Activated T-helper 2 cell treated with anti-CD3 and anti-CD28 coated beads, Interferon-gamma antibody, Interleukin-2, Interleukin-4, amounts not matched to agents 10 μg/mL and 5 μg/mL and 100 μg/mL, durations not matched to agents 14 hours and 24 hours and 36 hours (primary cell): ENCODE data around the gene EFCAB12. TPM values are rescaled to one million over a fixed set of nuclear protein-coding genes. Genes with fewer than 3 reads are reported as not detected.
"Not testable (repeated sequence)": the region's sequence is repeated elsewhere in the genome, so short reads cannot be mapped to it uniquely, and the experiment has no call there.

Experiments used
- DNase-seq: peaks from one replicate; pipeline ENCODE4 v3.0.0; 2021; ENCODE audit warnings: low spot score
- H3K27ac Mint-ChIP-seq: one replicate; pipeline ENCODE4 v1.8.0; 2021; ENCODE audit warnings: mixed read lengths
- H3K27me3 Mint-ChIP-seq: one replicate; pipeline ENCODE4 v1.8.0; 2021; ENCODE audit warnings: low read depth, mixed read lengths
- H3K36me3 Mint-ChIP-seq: one replicate; pipeline ENCODE4 v1.8.0; 2021; ENCODE audit warnings: low read depth, mixed read lengths
- H3K4me1 Mint-ChIP-seq: one replicate; pipeline ENCODE4 v1.8.0; 2021; ENCODE audit warnings: low read depth, mixed read lengths
- H3K4me3 Mint-ChIP-seq: one replicate; pipeline ENCODE4 v1.8.0; 2021; ENCODE audit warnings: low read depth, mild to moderate bottlenecking, moderate library complexity, mixed read lengths
- H3K9me3 Mint-ChIP-seq: one replicate; pipeline ENCODE4 v1.8.0; 2021; ENCODE audit warnings: mixed read lengths
- intact Hi-C: fragments of 100-400 bp; cut with micrococcal nuclease; formaldehyde crosslinking; loops from one replicate; pipeline ENCODE4 v1.15.1; 2023
- total RNA-seq: library from RNA; stranded (reverse); gene quantifications from 2 replicates; pipeline ENCODE4 v1.2.3, GENCODE V29; 2022

EFCAB12 gene
- total RNA-seq, 1 donor from 2014 or later: 0.25 TPM

- H3K27me3 Mint-ChIP-seq, H3K4me3 Mint-ChIP-seq, H3K27ac Mint-ChIP-seq, H3K4me1 Mint-ChIP-seq, DNase-seq, intact Hi-C loops, H3K9me3 Mint-ChIP-seq, H3K36me3 Mint-ChIP-seq: not testable (repeated sequence)
Measured at GRCh38 chr3:129363356-129363755, 65.1 kb downstream of the EFCAB12 start.

- intact Hi-C loops: no loop called here
- Mint-ChIP-seq H3K4me3 (no peak overlapping the region), H3K27me3 (no peaks in the 10 kb centered on the region), H3K9me3 (no peaks in the 10 kb centered on the region), H3K27ac (no peak overlapping the region), H3K36me3 (no peaks in the 10 kb centered on the region), H3K4me1 (no peaks in the 10 kb centered on the region)
- no peak for DNase-seq
Measured at GRCh38 chr3:129360705-129361460, 67.6 kb downstream of the EFCAB12 start.

GRCh38 chr3:129360171-129360611 lies 68.2 kb downstream of the EFCAB12 start:
- no peaks in the 10 kb centered on the region for H3K4me1 Mint-ChIP-seq
- H3K4me3 Mint-ChIP-seq: no peak overlapping the region
- no peak for DNase-seq
- no peaks in the 10 kb centered on the region for H3K27me3 Mint-ChIP-seq
- intact Hi-C loops: no loop called here
- no peaks in the 10 kb centered on the region for H3K36me3 Mint-ChIP-seq
- H3K27ac Mint-ChIP-seq: no peak overlapping the region
- H3K9me3 Mint-ChIP-seq: no peaks in the 10 kb centered on the region

- H3K27ac Mint-ChIP-seq: no peak overlapping the region
- intact Hi-C loops: no loop called here
- H3K4me3 Mint-ChIP-seq: no peak overlapping the region
- no peaks in the 10 kb centered on the region for H3K36me3 Mint-ChIP-seq
- H3K4me1 Mint-ChIP-seq: no peaks in the 10 kb centered on the region
- no peak for DNase-seq
- H3K9me3 Mint-ChIP-seq: no peaks in the 10 kb centered on the region
- no peaks in the 10 kb centered on the region for H3K27me3 Mint-ChIP-seq
Measured at GRCh38 chr3:129358772-129359371, 69.6 kb downstream of the EFCAB12 start.

GRCh38 chr3:129358177-129358771 lies 70.2 kb downstream of the EFCAB12 start:
- intact Hi-C loops: no loop called here
- no peaks in the 10 kb centered on the region for H3K36me3 Mint-ChIP-seq
- no peak for DNase-seq

GRCh38 chr3:129357616-129358015 lies 70.8 kb downstream of the EFCAB12 start:
- Mint-ChIP-seq H3K4me3 (no peak overlapping the region), H3K4me1 (no peaks in the 10 kb centered on the region), H3K9me3 (no peaks in the 10 kb centered on the region), H3K27ac (no peak overlapping the region), H3K27me3 (no peaks in the 10 kb centered on the region), H3K36me3 (no peaks in the 10 kb centered on the region)
- intact Hi-C loops: no loop called here
- DNase-seq: no peak

More at GRCh38 chr3:129358177-129358771, 70.2 kb downstream of the EFCAB12 start:
- no peaks in the 10 kb centered on the region for H3K9me3 Mint-ChIP-seq
- no peak overlapping the region for H3K27ac Mint-ChIP-seq
- no peaks in the 10 kb centered on the region for H3K27me3 Mint-ChIP-seq
- H3K4me1 Mint-ChIP-seq: no peaks in the 10 kb centered on the region
- no peak overlapping the region for H3K4me3 Mint-ChIP-seq

- DNase-seq: no peak
- Mint-ChIP-seq H3K36me3 (no peaks in the 10 kb centered on the region), H3K4me3 (no peak overlapping the region), H3K9me3 (no peaks in the 10 kb centered on the region), H3K4me1 (no peaks in the 10 kb centered on the region), H3K27ac (no peak overlapping the region), H3K27me3 (no peaks in the 10 kb centered on the region)
- intact Hi-C loops: no loop called here
Measured at GRCh38 chr3:129356756-129357425, 71.5 kb downstream of the EFCAB12 start.

- no peaks in the 10 kb centered on the region for H3K4me1 Mint-ChIP-seq
- no peak for DNase-seq
- H3K4me3 Mint-ChIP-seq: no peak overlapping the region
- peaks cover 2% of the 10 kb centered on the region for H3K27me3 Mint-ChIP-seq
- H3K27ac Mint-ChIP-seq: no peak overlapping the region
- no peaks in the 10 kb centered on the region for H3K36me3 Mint-ChIP-seq
- no peaks in the 10 kb centered on the region for H3K9me3 Mint-ChIP-seq
- intact Hi-C loops: no loop called here
Measured at GRCh38 chr3:129353589-129353941, 74.9 kb downstream of the EFCAB12 start.

- no peaks in the 10 kb centered on the region for H3K9me3 Mint-ChIP-seq
- H3K4me3 Mint-ChIP-seq: no peak overlapping the region
- intact Hi-C loops: no loop called here
- no peak overlapping the region for H3K27ac Mint-ChIP-seq
- H3K4me1 Mint-ChIP-seq: no peaks in the 10 kb centered on the region
- peaks cover 2% of the 10 kb centered on the region for H3K27me3 Mint-ChIP-seq
- H3K36me3 Mint-ChIP-seq: no peaks in the 10 kb centered on the region
- DNase-seq: no peak
Measured at GRCh38 chr3:129352650-129353588, 75.5 kb downstream of the EFCAB12 start.

- Mint-ChIP-seq H3K9me3 (no peaks in the 10 kb centered on the region), H3K36me3 (no peaks in the 10 kb centered on the region), H3K27ac (no peak overlapping the region), H3K4me3 (no peak overlapping the region), H3K27me3 (peaks cover 3% of the 10 kb centered on the region), H3K4me1 (peaks cover 2% of the 10 kb centered on the region)
- no peak for DNase-seq
- intact Hi-C loops: no loop called here
Measured at GRCh38 chr3:129352045-129352444, 76.4 kb downstream of the EFCAB12 start.
